ENCODE data around the gene ACOX3. TPM values are rescaled to one million over a fixed set of nuclear protein-coding genes. Genes with fewer than 3 reads are reported as not detected.

ACOX3 gene
- total and polyA plus RNA-seq, 4 experiments from 2014 or later: 13.3 to 17.3 (median 16.4) TPM

- no peak overlapping the region for H3K27ac Mint-ChIP-seq
- H3K36me3 Mint-ChIP-seq: peaks cover 5 to 8% of the 10 kb centered on the region in 2 donors
- DNase-seq: no peak
- Histone ChIP-seq H3K27me3 (ENCODE audit: insufficient read depth, low read length) (no peaks in the 10 kb centered on the region), H3K9me3 (ENCODE audit: control insufficient read depth in 1 of 2, low read length in 2 of 2) (no peaks in the 10 kb centered on the region), H3K4me3 (ENCODE audit: low read length in 2 of 2) (no peak overlapping the region), H3K36me3 (ENCODE audit: insufficient read depth, low read length) (no peaks in the 10 kb centered on the region), H3K4me1 (ENCODE audit: insufficient read depth, low read length) (no peaks in the 10 kb centered on the region), H3K27ac (ENCODE audit: low read depth, low read length) (no peak overlapping the region)
- peaks cover 0 to 2% (median 0%) of the 10 kb centered on the region in 4 donors for H3K4me1 Mint-ChIP-seq
- no peaks in the 10 kb centered on the region for H3K9me3 Mint-ChIP-seq
- no peak overlapping the region for H3K4me3 Mint-ChIP-seq
- intact Hi-C loops (cut with micrococcal nuclease): no loop called here
- CTCF ChIA-PET (ENCODE audit: partially characterized antibody): no interaction called here
- no peaks in the 10 kb centered on the region for H3K27me3 Mint-ChIP-seq
- POLR2A ChIA-PET (ENCODE audit: partially characterized antibody): no interaction called here
Observed at GRCh38 chr4:8372506-8372905, 68.0 kb downstream of the ACOX3 start.

- Mint-ChIP-seq H3K4me3 (no peak overlapping the region), H3K9me3 (no peaks in the 10 kb centered on the region), H3K36me3 (peaks cover 7 to 9% of the 10 kb centered on the region in 2 donors), H3K27me3 (no peaks in the 10 kb centered on the region), H3K4me1 (peaks cover 0 to 2% (median 0%) of the 10 kb centered on the region in 4 donors), H3K27ac (no peak overlapping the region)
- no peak for DNase-seq
- Histone ChIP-seq H3K9me3 (ENCODE audit: control insufficient read depth in 1 of 2, low read length in 2 of 2) (no peaks in the 10 kb centered on the region), H3K4me1 (ENCODE audit: insufficient read depth, low read length) (no peaks in the 10 kb centered on the region), H3K4me3 (ENCODE audit: low read length in 2 of 2) (no peak overlapping the region), H3K36me3 (ENCODE audit: insufficient read depth, low read length) (no peaks in the 10 kb centered on the region), H3K27me3 (ENCODE audit: insufficient read depth, low read length) (no peaks in the 10 kb centered on the region), H3K27ac (ENCODE audit: low read depth, low read length) (no peak overlapping the region)
- intact Hi-C loops (cut with micrococcal nuclease): no loop called here
- CTCF ChIA-PET (ENCODE audit: partially characterized antibody): no interaction called here
- POLR2A ChIA-PET (ENCODE audit: partially characterized antibody): interaction anchor here (0.9 kb wide), 1 partner anchor 57 kb away, joined by 3 read pairs; no protein-coding TSS in a partner anchor
Observed at GRCh38 chr4:8371596-8371995, 68.9 kb downstream of the ACOX3 start.

GRCh38 chr4:8370835-8371595 is 69.5 kb downstream of the ACOX3 start:
- Histone ChIP-seq H3K27ac (ENCODE audit: low read depth, low read length) (no peak overlapping the region), H3K27me3 (ENCODE audit: insufficient read depth, low read length) (no peaks in the 10 kb centered on the region), H3K9me3 (ENCODE audit: control insufficient read depth in 1 of 2, low read length in 2 of 2) (no peaks in the 10 kb centered on the region), H3K36me3 (ENCODE audit: insufficient read depth, low read length) (no peaks in the 10 kb centered on the region), H3K4me1 (ENCODE audit: insufficient read depth, low read length) (no peaks in the 10 kb centered on the region), H3K4me3 (ENCODE audit: low read length in 2 of 2) (no peak overlapping the region)
- Mint-ChIP-seq H3K4me1 (peaks cover 0 to 2% (median 0%) of the 10 kb centered on the region in 4 donors), H3K27ac (no peak overlapping the region), H3K36me3 (peaks cover 13 to 15% of the 10 kb centered on the region in 2 donors), H3K4me3 (no peak overlapping the region), H3K27me3 (no peaks in the 10 kb centered on the region), H3K9me3 (no peaks in the 10 kb centered on the region)
- no peak for DNase-seq
- POLR2A ChIA-PET (ENCODE audit: partially characterized antibody): interaction anchor here (0.9 kb wide), 1 partner anchor 57 kb away, joined by 3 read pairs; no protein-coding TSS in a partner anchor
- CTCF ChIA-PET (ENCODE audit: partially characterized antibody): no interaction called here
- intact Hi-C loops (cut with micrococcal nuclease): no loop called here

- intact Hi-C loops (cut with micrococcal nuclease): no loop called here
- peaks cover 16 to 18% of the 10 kb centered on the region in 2 donors for H3K36me3 Mint-ChIP-seq
- H3K4me1 ChIP-seq (ENCODE audit: insufficient read depth, low read length): no peaks in the 10 kb centered on the region
- H3K4me3 ChIP-seq (ENCODE audit: low read length in 2 of 2): no peak overlapping the region
- no peaks in the 10 kb centered on the region for H3K27me3 Mint-ChIP-seq
- ChIA-PET POLR2A (ENCODE audit: partially characterized antibody) (no interaction called here), CTCF (ENCODE audit: partially characterized antibody) (no interaction called here)
- no peak for DNase-seq
- no peaks in the 10 kb centered on the region for H3K9me3 ChIP-seq (ENCODE audit: control insufficient read depth in 1 of 2, low read length in 2 of 2)
- no peak overlapping the region for H3K27ac Mint-ChIP-seq
- no peak overlapping the region for H3K4me3 Mint-ChIP-seq
- H3K27me3 ChIP-seq (ENCODE audit: insufficient read depth, low read length): no peaks in the 10 kb centered on the region
- peaks cover 0 to 2% (median 0%) of the 10 kb centered on the region in 4 donors for H3K4me1 Mint-ChIP-seq
- no peaks in the 10 kb centered on the region for H3K36me3 ChIP-seq (ENCODE audit: insufficient read depth, low read length)
- no peaks in the 10 kb centered on the region for H3K9me3 Mint-ChIP-seq
- no peak overlapping the region for H3K27ac ChIP-seq (ENCODE audit: low read depth, low read length)
Observed at GRCh38 chr4:8370106-8370787, 70.3 kb downstream of the ACOX3 start.

- no peak overlapping the region for H3K4me3 Mint-ChIP-seq
- Histone ChIP-seq H3K4me1 (ENCODE audit: insufficient read depth, low read length) (no peaks in the 10 kb centered on the region), H3K9me3 (ENCODE audit: control insufficient read depth in 1 of 2, low read length in 2 of 2) (no peaks in the 10 kb centered on the region), H3K36me3 (ENCODE audit: insufficient read depth, low read length) (no peaks in the 10 kb centered on the region), H3K27me3 (ENCODE audit: insufficient read depth, low read length) (no peaks in the 10 kb centered on the region), H3K4me3 (ENCODE audit: low read length in 2 of 2) (no peak overlapping the region), H3K27ac (ENCODE audit: low read depth, low read length) (no peak overlapping the region)
- H3K27ac Mint-ChIP-seq: no peak overlapping the region
- ChIA-PET CTCF (ENCODE audit: partially characterized antibody) (no interaction called here), POLR2A (ENCODE audit: partially characterized antibody) (no interaction called here)
- peaks cover 0 to 2% (median 0%) of the 10 kb centered on the region in 4 donors for H3K4me1 Mint-ChIP-seq
- peaks cover 16 to 18% of the 10 kb centered on the region in 2 donors for H3K36me3 Mint-ChIP-seq
- H3K27me3 Mint-ChIP-seq: no peaks in the 10 kb centered on the region
- no peak for DNase-seq
- intact Hi-C loops (cut with micrococcal nuclease): no loop called here
- no peaks in the 10 kb centered on the region for H3K9me3 Mint-ChIP-seq
Observed at GRCh38 chr4:8369426-8370105, 71.0 kb downstream of the ACOX3 start.

GRCh38 chr4:8368998-8369397 is 71.5 kb downstream of the ACOX3 start:
- ChIA-PET POLR2A (ENCODE audit: partially characterized antibody) (no interaction called here), CTCF (ENCODE audit: partially characterized antibody) (no interaction called here)
- Mint-ChIP-seq H3K36me3 (peaks cover 16 to 24% of the 10 kb centered on the region in 2 donors), H3K9me3 (peaks cover 0 to 5% (median 0%) of the 10 kb centered on the region in 8 donors), H3K27me3 (no peaks in the 10 kb centered on the region), H3K27ac (no peak overlapping the region), H3K4me1 (peaks cover 0 to 2% (median 0%) of the 10 kb centered on the region in 4 donors), H3K4me3 (no peak overlapping the region)
- Histone ChIP-seq H3K36me3 (ENCODE audit: insufficient read depth, low read length) (no peaks in the 10 kb centered on the region), H3K27ac (ENCODE audit: low read depth, low read length) (no peak overlapping the region), H3K27me3 (ENCODE audit: insufficient read depth, low read length) (no peaks in the 10 kb centered on the region), H3K4me3 (ENCODE audit: low read length in 2 of 2) (no peak overlapping the region), H3K9me3 (ENCODE audit: control insufficient read depth in 1 of 2, low read length in 2 of 2) (no peaks in the 10 kb centered on the region), H3K4me1 (ENCODE audit: insufficient read depth, low read length) (no peaks in the 10 kb centered on the region)
- no peak for DNase-seq
- intact Hi-C loops (cut with micrococcal nuclease): no loop called here

- Histone ChIP-seq H3K4me3 (ENCODE audit: low read length in 2 of 2) (no peak overlapping the region), H3K9me3 (ENCODE audit: control insufficient read depth in 1 of 2, low read length in 2 of 2) (no peaks in the 10 kb centered on the region), H3K27ac (ENCODE audit: low read depth, low read length) (no peak overlapping the region), H3K36me3 (ENCODE audit: insufficient read depth, low read length) (no peaks in the 10 kb centered on the region), H3K4me1 (ENCODE audit: insufficient read depth, low read length) (no peaks in the 10 kb centered on the region), H3K27me3 (ENCODE audit: insufficient read depth, low read length) (no peaks in the 10 kb centered on the region)
- intact Hi-C loops (cut with micrococcal nuclease): no loop called here
- Mint-ChIP-seq H3K4me1 (no peaks in the 10 kb centered on the region), H3K36me3 (peaks cover 13 to 30% of the 10 kb centered on the region in 2 donors), H3K4me3 (no peak overlapping the region), H3K27ac (no peak overlapping the region), H3K27me3 (no peaks in the 10 kb centered on the region), H3K9me3 (peaks cover 0 to 5% (median 0%) of the 10 kb centered on the region in 8 donors)
- no peak for DNase-seq
- ChIA-PET CTCF (ENCODE audit: partially characterized antibody) (no interaction called here), POLR2A (ENCODE audit: partially characterized antibody) (no interaction called here)
Observed at GRCh38 chr4:8368061-8368481, 72.5 kb downstream of the ACOX3 start.

Data from CD4-positive, alpha-beta memory T cell (primary cell).